Activated naive CD8-positive, alpha-beta T cell treated with anti-CD3 and anti-CD28 coated beads for 36 hours (primary cell): ENCODE results near the gene UBE2D2. TPM values are rescaled to one million over a fixed set of nuclear protein-coding genes. Genes with fewer than 3 reads are reported as not detected.

Source experiments
- DNase-seq: peaks from one replicate; pipeline ENCODE4 v3.0.0; 2021
- H3K27ac Mint-ChIP-seq: one replicate; pipeline ENCODE4 v1.8.0; 2022; ENCODE audit warnings: mild to moderate bottlenecking, moderate library complexity, mixed read lengths
- H3K27me3 Mint-ChIP-seq: one replicate; pipeline ENCODE4 v1.8.0; 2022; ENCODE audit warnings: mild to moderate bottlenecking, mixed read lengths
- H3K36me3 Mint-ChIP-seq: one replicate; pipeline ENCODE4 v1.8.0; 2021; ENCODE audit warnings: mild to moderate bottlenecking, mixed read lengths
- H3K4me1 Mint-ChIP-seq: one replicate; pipeline ENCODE4 v1.8.0; 2021; ENCODE audit warnings: mixed read lengths
- H3K4me3 Mint-ChIP-seq: one replicate; pipeline ENCODE4 v1.8.0; 2022; ENCODE audit warnings: mild to moderate bottlenecking, moderate library complexity, mixed read lengths
- H3K9me3 Mint-ChIP-seq: one replicate; pipeline ENCODE4 v1.8.0; 2022; ENCODE audit warnings: mixed read lengths
- total RNA-seq, 2 experiments: library from RNA; stranded (reverse); gene quantifications; one replicate each; pipeline ENCODE4 v1.2.3, GENCODE V29; 2021

Gene UBE2D2
- total RNA-seq, 2 experiments from 2014 or later = 286 to 297 TPM

DNA sequence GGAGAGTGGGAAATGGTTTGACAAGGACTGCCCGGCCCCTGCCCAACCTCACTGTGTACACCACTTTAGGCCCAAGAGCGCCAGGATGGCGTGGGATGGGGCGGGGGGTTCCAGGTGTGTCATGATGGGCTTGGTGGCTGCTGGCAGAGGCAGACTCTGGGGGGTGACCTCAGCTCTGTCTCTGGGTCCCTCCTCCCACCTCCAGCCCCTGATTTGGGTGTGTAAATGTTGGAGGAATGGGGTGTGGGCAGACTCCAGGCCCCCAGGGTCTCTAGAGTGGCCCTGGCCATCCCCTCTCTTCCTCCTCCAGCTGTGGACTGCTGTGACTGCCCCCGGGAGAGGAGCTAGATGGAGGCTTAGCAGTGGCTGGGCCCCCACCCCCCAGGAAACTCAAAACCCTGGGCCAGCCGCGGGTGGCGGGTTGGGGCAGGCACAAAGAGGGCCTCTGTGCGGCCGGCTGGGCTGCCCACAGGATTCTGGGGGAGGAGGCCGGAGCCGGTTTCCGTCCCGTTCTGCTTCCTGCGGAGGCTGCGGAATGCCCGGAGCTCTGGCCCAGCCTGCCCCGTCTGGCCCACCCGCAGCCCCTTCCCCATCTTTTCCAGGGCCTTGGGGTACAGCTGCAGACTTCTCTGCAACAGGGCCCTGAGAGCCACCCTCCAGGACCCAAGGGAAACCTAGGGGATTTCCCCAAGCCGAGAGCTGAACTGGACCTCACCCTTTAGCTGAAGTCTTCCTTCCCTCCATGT lies 110.1 kb downstream of the UBE2D2 start:
- Mint-ChIP-seq H3K27me3 (no peaks in the 10 kb centered on the region), H3K36me3 (no peaks in the 10 kb centered on the region), H3K27ac (no peak overlapping the region), H3K4me3 (no peak overlapping the region), H3K4me1 (peaks cover 35% of the 10 kb centered on the region), H3K9me3 (no peaks in the 10 kb centered on the region)
- DNase-seq = no peak

- no peaks in the 10 kb centered on the region for H3K9me3 Mint-ChIP-seq
- peaks cover 6% of the 10 kb centered on the region for H3K4me1 Mint-ChIP-seq
- DNase-seq = no peak
- no peak overlapping the region for H3K4me3 Mint-ChIP-seq
- H3K27me3 Mint-ChIP-seq = no peaks in the 10 kb centered on the region
- H3K27ac Mint-ChIP-seq = no peak overlapping the region
- H3K36me3 Mint-ChIP-seq = no peaks in the 10 kb centered on the region
These were observed 114.1 kb downstream of the UBE2D2 start for GRCh38 chr5:139675213-139675612.

- Mint-ChIP-seq H3K36me3 (no peaks in the 10 kb centered on the region), H3K27ac (no peak overlapping the region), H3K9me3 (no peaks in the 10 kb centered on the region), H3K4me3 (no peak overlapping the region), H3K4me1 (no peaks in the 10 kb centered on the region), H3K27me3 (no peaks in the 10 kb centered on the region)
- DNase-seq = no peak
These were observed 114.7 kb downstream of the UBE2D2 start for GRCh38 chr5:139675825-139676224.

GRCh38 chr5:139676406-139676805 lies 115.3 kb downstream of the UBE2D2 start:
- Mint-ChIP-seq H3K27me3 (no peaks in the 10 kb centered on the region), H3K9me3 (no peaks in the 10 kb centered on the region), H3K27ac (peak overlapping the region; percentile 11), H3K36me3 (no peaks in the 10 kb centered on the region), H3K4me3 (no peak overlapping the region), H3K4me1 (no peaks in the 10 kb centered on the region)
- DNase-seq = no peak

DNA sequence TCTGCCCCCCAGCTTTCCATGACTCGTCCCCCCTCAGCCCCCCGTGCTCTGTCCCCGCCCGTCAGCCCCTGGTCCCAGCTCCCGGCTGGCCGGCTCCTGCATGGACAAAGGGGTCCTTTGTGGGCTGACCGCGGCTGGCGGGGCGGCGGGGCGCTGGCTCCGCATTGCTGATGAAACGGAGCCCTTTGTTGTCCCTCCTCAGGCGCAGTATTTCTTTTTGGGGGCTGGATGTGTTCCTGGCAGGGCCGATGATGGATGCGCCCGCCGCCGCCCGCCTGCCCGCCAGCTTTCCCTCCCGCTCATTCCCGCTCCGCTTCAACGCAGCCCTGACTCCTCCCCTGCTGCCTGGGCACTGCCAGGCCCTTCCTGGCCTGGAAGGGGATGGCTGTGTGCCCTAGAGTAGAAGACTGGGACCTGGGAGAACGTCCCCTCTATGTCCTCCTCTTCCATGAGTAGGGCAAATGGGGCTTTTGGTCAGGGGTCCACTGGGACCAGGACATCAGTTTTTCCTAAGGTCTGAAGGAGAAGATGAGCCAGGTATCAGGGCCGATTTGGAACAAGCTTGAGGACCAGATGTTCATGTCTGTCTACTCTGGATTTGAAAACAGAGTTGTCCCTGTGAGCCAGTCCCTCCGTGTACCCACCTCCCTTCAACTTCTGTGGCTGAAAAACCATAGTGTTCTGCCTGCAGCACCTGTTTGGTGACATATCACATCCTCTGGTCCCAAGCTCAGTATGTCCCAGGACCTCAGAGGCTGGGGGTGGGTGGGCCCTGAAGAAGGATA lies 116.0 kb downstream of the UBE2D2 start:
- no peaks in the 10 kb centered on the region for H3K27me3 Mint-ChIP-seq
- H3K4me1 Mint-ChIP-seq = no peaks in the 10 kb centered on the region
- H3K4me3 Mint-ChIP-seq = no peak overlapping the region
- H3K36me3 Mint-ChIP-seq = no peaks in the 10 kb centered on the region
- H3K9me3 Mint-ChIP-seq = no peaks in the 10 kb centered on the region
- no peak overlapping the region for H3K27ac Mint-ChIP-seq
- no peak for DNase-seq

Other genes starting within 250 kb of the UBE2D2 start
- gene PAIP2, start 219.5 kb upstream of the UBE2D2 start, total RNA-seq = 10 to 100 TPM; 91.7 to 94.0 TPM
- not detected for gene SLC23A1, start 178.0 kb upstream of the UBE2D2 start, total RNA-seq
- 10 to 100 TPM; 10.4 to 10.6 TPM for gene MZB1, start 171.4 kb upstream of the UBE2D2 start, total RNA-seq
- 1 to 10 TPM; 5.5 to 6.2 TPM for gene PROB1, start 166.2 kb upstream of the UBE2D2 start, total RNA-seq
- 1 to 10 TPM; 2.2 to 4.0 TPM for gene SPATA24, start 157.2 kb upstream of the UBE2D2 start, total RNA-seq
- gene DNAJC18, start 121.8 kb upstream of the UBE2D2 start, total RNA-seq = 10 to 100 TPM; 20.5 to 21.8 TPM
- gene ECSCR, start 98.6 kb upstream of the UBE2D2 start, total RNA-seq = under 1 TPM; 0.36 to 0.49 TPM
- under 1 TPM in 1 of 2 experiments, not detected in 1; 0.16 TPM for gene SMIM33, start 90.3 kb upstream of the UBE2D2 start, total RNA-seq
- 10 to 100 TPM; 37.4 to 40.5 TPM for gene STING1, start 78.6 kb upstream of the UBE2D2 start, total RNA-seq
- gene CXXC5, start 87.0 kb downstream of the UBE2D2 start, total RNA-seq = 1 to 10 TPM; 1.3 to 2.0 TPM
- not detected for gene PSD2, start 234.5 kb downstream of the UBE2D2 start, total RNA-seq